GM19438 (cell line): ENCODE measurements around the gene ADGRF5.

ENCODE experiments used
- ATAC-seq: cut with Tn5 transposase; IDR thresholded peaks from one replicate; pipeline ENCODE4 v1.9.1; 2021; ENCODE audit warnings: low read depth; ENCODE audit not compliant: unreplicated experiment

ADGRF5 gene, protein sequence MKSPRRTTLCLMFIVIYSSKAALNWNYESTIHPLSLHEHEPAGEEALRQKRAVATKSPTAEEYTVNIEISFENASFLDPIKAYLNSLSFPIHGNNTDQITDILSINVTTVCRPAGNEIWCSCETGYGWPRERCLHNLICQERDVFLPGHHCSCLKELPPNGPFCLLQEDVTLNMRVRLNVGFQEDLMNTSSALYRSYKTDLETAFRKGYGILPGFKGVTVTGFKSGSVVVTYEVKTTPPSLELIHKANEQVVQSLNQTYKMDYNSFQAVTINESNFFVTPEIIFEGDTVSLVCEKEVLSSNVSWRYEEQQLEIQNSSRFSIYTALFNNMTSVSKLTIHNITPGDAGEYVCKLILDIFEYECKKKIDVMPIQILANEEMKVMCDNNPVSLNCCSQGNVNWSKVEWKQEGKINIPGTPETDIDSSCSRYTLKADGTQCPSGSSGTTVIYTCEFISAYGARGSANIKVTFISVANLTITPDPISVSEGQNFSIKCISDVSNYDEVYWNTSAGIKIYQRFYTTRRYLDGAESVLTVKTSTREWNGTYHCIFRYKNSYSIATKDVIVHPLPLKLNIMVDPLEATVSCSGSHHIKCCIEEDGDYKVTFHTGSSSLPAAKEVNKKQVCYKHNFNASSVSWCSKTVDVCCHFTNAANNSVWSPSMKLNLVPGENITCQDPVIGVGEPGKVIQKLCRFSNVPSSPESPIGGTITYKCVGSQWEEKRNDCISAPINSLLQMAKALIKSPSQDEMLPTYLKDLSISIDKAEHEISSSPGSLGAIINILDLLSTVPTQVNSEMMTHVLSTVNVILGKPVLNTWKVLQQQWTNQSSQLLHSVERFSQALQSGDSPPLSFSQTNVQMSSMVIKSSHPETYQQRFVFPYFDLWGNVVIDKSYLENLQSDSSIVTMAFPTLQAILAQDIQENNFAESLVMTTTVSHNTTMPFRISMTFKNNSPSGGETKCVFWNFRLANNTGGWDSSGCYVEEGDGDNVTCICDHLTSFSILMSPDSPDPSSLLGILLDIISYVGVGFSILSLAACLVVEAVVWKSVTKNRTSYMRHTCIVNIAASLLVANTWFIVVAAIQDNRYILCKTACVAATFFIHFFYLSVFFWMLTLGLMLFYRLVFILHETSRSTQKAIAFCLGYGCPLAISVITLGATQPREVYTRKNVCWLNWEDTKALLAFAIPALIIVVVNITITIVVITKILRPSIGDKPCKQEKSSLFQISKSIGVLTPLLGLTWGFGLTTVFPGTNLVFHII (N-terminal part only)

DNA sequence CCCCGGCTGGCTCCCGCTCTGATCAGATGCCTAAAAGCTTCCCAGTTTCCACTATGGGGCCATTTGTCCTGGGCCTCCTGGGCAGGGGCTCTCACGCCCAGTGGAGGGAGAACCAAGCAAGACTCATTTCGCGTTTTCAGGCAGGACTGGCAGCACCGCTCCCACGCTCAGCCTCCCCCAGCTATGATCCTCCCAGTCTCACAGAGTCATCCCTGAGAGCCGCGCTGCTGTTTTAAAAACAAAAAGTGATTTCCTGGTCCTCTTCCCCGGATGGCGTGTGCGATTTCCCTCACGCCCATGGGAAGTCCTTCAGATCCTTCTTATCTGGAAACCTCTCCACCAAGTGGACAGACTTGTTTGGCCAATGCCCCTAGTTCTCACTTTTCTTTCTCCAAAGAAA is at the start of gene ADGRF5:
TSS of gene ADGRF5 (minus strand) at position 208 of the 400 bp plus-strand sequence. CDS start 15,176 bp downstream, outside the sequence.
- no peak for ATAC-seq

DNA sequence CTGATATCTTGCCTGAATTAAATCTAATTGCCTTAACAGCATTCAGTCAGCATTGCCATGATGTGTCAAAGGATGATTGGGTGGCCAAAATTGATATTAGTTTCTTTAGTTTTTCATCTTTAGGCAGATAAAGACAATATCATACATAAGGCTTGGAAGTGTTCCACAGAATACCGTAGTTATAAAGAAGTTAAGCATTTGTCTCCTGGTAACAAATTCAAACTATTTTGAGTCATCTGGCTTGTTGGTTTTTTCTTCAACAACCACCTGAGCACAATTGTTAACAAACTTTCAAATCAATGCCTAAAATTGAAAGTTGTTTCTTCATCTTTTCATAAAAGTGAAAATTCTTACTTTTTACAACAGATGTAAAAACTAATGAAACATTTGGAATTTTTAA is 47.5 kb upstream of the ADGRF5 start:
- no peak for ATAC-seq

DNA sequence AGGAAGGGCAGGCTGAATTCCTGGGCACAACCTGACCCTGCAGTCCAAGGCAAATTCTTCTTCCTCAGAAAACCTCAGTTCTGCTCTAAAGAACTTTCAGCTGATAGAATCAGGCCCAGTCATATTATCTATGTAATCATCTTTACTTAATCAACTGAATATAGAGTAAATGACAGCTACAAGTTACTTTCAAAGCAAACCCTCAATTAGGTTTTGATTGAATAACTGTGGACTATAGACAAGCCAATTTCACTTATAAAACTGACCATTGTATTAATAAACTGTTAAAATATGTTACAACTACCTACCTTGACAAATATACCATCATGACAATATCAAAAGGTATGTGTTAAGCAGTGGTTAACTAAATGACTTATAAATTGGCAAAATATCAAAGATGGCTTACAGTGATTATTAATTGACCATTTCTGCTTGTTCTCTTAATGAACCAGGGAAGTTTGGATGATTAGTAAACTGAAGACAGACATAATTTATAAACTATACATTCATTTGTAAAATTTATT is 46.1 kb upstream of the ADGRF5 start:
- no peak for ATAC-seq

DNA sequence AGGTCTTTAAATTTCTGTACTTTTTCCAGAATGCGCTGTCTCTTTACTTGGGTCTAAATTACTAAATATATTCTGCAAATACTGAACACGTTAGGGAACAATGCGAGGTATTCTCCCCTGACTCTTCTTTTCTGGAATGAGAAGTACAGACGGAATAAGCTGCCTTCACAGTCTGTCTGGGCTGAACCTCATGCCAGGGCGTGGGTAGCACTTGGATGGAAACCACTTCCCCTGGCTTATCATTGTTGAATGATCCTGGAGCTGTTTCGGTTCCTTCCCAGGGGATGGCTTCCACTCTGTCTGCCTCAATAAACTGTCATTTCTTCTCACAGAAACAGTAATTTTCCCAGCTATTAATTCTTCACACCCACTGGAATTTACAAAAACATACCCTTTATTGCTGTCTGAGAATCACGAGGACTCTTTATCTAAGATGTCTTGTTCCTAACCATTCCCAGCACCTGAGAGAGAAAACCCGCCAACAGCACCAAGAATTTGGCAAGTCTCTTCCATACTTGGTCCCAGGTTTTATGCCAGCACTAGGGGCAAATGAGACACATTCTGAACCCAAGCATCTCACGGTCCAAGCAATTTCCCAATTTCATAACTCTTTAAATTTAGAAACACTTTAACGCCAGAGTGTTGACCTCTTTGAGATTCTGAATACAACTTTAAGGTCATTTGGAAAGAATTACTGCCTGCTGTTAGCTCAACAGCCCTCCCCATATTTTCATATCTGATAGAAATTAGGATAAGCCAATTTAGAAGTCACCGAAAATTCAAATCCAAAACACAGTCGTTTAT is 43.2 kb upstream of the ADGRF5 start:
- ATAC-seq: no peak

DNA sequence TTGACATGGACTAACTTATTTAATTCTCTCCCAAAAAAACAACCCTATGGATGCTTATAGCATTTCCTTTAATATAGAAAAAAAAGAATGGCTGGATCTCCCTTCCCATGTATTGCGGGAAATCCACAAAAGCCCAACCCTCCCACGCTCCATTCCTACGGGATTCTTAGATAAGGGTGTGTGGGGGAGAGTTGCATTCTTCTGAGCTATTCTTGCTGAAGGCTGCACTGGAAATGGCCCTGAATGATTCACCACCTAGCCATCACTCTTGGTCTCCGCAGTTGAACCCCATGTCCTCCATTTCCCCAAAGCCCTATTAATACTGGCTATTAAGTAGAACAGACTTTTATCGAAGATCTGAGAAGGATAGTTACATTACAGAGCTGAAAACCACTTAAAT is 41.9 kb upstream of the ADGRF5 start:
- no peak for ATAC-seq

DNA sequence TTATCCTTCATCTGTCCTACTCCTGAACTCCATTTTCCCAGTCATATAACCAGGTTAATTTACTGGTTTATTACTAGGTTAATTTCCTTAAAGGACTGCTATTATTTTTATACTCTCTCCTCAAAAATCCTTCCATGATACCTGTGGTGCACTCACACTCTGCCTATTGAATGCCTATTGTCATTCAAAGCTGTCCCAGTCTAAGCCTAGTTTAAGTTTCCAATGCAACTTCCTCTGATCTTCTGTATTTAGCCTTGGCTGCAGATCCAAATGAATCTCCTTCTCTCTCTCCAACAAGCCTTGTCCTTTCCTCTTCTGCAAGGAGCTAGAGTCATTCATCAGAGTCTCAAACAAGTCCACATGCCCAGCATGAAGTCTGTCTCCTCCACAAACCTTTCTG is 41.3 kb upstream of the ADGRF5 start:
- ATAC-seq: no peak

DNA sequence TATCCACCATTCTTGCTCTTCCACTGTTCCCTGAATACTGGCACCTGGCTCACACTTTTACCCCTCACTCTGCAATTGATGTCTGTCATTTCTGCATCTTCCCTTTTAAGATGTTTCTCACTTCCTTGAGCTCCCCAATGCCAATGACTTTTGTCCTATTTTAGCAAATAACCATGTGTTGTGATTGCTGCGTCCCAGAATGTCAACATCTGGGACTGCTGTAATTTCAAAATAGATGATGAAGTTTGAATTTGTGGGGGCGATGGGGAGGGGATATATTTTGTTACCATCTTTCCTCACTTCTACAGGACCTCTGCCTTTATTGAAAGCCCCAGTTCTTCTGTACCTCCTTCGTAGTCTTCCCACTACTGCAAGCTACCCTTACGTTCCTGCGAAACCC is 40.0 kb upstream of the ADGRF5 start:
- ATAC-seq: no peak

DNA sequence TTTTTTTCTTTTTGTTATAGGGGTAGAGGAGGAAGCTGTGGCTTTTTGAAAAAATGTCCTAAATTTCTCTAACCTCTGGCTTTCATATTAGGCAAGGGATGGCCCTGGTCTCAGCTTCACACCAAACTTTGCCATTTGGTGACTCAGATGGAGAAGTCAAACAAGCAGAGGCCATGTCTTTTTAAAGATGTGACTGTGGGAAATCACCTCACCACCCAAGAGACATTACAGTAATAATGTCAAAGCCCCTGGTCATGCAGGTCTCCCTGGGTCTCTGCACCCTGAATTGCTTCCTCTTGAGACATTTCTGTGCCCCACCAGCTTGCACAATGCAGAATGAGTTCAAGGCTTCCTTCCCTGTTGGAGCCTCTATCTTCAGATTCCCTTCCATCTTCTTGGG is 39.5 kb upstream of the ADGRF5 start:
- no peak for ATAC-seq

DNA sequence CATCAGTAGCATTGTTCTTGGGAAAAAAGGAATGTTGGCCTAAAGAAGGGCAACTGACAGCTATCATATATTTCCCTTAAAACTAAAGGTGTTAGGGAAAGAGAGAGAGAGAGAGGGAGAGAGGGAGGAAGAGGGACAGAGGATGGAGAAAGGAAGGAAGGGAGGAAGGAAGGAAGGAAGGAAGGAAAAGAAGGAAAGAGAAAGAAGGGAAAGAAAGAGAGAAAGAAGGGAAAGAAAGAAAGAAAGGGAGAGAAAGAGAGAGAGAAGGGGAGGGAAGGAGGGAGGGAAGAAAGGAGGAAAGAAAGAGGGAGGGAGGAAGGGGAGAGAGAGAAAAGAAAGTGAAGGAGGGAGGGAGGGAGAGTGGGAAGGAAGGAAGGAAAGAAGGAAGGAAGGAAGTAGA is 37.7 kb upstream of the ADGRF5 start:
- no peak for ATAC-seq

DNA sequence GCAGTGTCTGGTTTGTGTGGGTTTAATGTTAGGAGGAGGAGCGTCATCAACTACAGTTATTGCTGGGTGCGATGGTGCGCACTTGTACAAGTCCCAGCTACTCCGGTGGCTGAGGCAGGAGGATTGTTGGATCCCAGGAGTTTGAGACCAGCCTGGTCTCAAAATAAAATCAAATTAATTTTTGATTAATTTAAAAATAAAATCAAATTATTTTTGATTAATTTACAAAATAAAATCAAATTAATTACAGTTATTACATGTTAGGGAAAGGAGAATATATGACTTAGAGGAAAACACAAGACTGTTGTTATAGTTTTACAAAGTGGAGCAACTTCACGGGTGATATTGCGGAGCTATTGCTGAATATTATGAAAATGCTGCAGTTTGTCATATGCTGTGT is 34.7 kb upstream of the ADGRF5 start:
- ATAC-seq: no peak

DNA sequence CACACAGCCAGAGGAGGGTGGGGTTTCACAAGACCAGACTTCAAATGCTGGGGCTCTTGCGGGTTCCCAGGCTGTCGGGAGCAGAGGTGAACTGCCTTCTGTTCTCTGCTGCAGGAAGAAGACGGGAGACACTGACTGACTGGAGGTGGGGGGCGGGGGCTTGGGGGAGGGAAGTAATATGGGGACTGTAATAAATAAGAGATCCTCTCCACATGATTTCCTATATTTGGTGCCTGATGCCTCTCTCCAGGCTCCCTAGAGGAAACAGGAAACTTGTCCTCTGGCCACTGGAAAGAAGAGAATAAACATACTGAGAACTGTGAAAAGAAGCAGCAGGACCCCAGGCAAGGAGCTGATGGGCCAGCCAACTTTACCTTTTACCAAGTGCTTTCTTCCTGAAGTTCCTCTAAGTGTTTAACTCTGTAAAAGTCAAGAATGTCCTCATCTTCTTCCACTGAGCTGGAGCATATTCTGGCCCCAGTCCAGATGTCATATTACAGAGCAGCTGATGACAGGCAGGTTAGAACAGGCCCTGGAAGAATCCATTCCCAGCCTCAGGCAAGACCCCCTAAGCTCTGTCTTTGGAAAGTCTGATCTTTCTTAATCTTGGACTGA is 33.2 kb upstream of the ADGRF5 start:
- ATAC-seq: no peak

DNA sequence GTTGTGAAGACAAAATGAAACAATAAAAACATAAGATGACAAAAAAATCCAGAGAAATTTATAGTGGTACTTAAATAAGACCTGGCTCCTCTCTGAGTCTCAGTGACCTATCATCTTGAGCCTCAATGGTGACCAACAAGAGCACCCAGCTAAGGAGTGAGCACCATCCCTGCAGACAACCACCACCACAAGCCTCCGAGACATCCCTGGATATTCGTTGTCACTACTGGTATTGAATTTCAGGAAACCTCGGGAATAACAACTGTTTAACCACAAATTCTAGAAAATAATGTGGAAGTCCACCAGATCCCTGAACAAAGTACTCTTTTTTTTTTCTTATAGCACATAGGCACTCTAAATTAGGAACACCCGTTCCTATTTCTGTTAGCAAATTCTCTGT is 32.2 kb upstream of the ADGRF5 start:
- ATAC-seq: no peak

DNA sequence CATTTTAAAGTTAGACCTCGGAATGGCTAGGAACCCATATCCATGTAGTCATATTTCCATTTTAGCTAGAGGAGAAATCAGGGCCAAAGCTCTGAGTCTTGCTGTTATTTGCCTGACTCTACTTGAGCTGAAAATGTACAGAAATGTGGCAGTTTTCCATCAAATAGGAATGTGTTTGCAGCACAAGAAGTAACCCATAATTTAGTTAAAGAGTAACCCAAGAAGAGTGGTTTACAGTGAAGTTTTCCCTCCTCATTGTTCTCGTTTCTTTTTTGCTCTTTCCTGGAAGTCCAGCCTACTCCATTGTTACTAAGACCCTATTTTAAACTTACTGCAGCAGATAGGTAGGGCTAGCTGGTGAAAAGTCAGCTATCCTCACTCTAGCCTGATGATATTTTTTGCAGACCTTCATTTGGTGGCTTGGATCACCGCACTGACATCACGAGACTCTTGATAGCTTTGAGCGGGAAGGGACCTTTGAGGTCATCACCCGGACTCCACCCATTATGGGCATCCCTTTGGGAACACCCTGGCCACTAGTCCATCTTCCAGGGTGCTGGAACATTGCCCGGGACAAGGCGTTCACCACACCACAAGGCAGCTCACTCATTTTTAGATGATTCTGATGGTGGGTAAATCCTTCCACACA is 28.0 kb upstream of the ADGRF5 start:
- no peak for ATAC-seq

DNA sequence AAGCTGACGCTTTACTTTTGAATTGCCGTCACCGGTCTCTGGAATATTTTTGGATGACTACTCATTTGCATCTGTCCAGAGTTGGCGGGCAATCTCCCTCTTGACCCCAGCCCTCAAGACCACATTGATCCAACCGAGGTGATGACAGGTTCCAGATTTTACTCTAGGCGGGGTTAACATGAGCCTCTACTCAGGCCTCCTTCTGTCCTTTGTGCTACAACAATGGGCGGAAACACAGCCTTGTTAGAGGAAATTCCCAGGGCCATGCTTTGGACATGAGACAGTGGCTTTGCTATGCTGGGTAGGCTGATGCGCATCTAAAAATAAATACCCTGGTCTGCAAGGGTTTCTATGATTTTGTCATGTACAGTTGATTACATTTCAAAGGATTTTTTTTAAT is 27.0 kb upstream of the ADGRF5 start:
- no peak for ATAC-seq

DNA sequence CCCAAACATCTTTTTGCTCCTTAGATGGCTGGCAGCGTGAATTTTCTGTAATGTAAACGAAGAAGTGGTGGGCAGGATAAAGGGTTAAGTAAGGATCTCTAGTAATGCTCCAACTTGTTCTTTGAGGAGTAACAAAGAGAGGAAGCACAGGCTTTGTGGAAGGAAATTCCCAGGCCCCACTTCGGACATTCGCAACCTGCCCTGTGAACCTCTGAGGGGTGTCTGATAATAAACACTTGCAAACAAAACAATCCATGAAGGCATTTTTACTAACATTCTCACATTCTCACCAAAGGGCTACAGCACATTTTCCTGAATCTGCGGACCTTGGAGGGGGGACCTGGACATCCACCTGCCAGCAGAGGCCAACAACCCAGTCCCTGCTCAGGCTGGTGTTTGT is 25.8 kb upstream of the ADGRF5 start:
- ATAC-seq: no peak

DNA sequence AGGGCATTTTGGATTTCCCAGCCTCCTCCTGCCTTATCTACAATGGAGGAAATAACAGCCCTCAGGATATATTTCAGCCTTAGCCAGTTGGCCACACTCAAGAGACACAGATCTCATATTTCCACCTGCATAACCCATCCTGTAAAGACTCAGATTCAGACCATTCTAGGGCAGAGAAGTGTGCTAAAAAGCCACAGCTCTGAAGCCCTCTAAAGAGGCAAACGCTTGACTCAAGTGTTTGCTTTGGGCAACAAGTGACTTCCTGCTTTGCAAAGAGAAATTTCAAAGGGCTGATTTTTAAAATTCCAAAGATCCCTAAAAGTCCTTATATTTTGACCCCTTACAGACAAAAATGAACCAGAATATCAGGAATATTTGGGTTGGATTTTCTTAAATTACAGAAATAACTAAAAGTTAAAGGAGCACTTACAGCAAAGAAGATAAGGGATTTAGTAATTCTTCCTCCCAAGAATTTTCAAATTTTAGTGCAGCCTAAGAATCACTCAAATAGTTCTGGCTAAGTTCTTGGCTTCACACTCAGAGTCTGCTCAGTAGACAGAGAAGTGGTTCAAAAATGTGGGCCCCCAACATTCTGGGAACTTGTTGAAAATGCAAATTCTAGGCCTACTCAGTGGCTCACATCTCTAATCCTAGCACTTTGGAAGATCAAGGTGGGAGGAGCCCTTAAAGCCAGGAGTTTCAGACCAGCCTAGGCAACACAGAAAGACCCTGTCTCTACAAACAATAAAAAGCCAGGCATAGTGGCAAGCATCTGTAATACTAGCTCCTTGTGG is 18.9 kb upstream of the ADGRF5 start:
- ATAC-seq: no peak

DNA sequence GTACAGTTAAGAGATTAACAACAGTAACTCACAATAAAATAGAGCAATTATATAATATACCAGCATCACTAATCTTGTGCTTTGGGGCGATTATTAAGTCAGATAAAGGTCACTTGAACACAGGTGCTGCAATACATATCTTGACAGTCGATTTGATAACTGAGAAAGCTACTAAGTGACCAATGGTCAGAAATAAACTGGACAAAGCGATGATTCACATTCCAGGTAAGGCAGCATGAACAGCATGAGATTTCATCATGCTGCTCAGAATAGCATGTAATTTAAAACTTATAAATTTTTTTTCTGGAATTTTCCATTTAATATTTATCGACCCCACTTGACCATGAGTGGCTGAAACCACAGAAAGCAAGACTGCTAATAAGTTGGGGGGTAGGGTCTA is 15.9 kb upstream of the ADGRF5 start:
- no peak for ATAC-seq

DNA sequence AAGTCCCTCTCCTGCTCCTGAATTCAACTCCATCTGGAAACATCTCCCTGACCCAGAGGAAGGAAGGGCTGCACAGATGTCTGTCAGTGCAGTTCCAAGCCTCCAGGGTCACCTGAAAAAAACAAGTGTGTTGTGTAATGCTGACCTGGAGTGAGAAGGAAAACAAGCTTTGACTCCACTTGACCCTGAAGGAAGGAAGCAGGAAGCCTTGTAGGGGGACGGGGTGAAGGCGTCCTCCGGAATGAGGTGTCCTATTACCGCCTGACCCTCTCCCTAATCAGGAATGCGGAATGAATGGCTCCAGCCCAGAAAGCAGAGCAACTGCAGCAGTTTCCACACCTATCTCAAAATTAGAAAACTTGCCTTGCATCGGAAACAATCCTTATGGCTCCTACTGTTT is 13.9 kb upstream of the ADGRF5 start:
- ATAC-seq: no peak
